ENCODE results near the gene FGGY.

FGGY gene

GRCh38 chr1:59751801-59752200, 454.9 kb downstream of the FGGY start:
- DNase-seq, result no peak

DNA sequence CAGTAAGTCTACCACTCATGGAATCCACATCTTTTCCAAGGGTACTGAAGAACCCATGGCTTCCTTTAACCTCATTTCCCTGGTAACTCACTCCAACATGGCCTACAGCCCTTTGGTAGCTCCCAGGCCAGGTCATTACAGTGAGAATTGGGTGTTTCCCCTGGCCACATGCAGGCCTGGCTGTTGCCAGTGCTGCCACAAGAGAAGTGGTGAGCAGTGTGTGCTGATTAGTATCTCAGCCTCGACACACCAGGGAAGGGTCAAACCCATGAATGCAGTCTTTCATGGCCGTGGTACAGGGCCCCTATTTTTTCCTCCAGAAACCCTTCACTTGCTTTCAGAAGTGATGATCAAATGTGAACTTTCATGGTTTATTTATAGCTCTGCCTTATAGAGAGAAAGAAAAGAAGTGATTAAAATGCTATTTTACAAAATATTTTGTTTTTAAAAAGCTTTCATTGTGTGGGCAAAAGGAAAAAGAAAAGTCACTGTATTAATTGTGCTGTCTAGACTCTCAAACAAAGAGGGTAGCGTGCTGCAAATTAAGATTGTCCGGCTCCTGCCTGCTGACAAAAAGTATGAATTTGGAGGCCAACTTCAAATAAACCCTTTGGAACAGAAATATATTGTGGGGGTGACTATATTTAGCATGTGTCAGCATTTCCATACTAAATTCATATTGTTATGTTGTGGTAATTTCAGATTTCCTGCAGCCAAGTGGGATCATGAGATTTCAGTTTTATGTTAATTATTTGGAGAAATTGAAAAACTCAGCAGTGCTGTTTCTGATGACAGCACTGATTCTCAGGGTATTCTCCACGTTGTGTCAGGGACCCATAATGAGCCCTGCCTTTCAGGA, 455.9 kb downstream of the FGGY start:
- no peak for DNase-seq

DNA sequence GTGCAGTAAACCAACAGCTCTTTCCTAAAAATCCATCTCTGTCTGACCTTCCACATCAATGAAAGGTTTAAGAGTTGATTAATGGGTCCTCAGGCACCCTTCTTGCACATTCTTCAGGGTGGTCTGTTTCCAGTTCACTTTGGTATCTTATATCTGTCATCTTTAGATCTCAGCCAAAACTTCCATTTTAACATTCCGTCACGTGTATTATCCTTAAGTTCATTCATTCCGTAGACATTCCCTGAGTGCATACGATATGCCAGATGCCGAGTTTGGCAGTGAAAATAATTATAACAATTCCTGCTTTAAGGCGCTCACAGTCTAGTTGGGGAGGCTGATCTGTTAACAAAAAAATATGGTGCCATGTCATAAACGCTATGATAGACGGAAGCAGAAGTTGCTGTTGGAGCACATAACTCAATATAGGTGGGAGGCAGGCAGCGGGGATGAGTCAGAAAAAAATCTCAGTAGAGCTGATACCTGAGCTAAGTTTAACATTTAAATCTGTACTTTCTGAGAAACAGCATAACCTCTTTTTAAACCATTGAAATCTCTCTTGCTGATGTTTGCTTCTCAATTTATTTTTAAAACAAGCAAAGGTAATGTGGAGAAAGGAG, 458.3 kb downstream of the FGGY start:
- DNase-seq, result no peak

GRCh38 chr1:59757197-59757747, 460.4 kb downstream of the FGGY start:
- DNase-seq, result no peak

DNA sequence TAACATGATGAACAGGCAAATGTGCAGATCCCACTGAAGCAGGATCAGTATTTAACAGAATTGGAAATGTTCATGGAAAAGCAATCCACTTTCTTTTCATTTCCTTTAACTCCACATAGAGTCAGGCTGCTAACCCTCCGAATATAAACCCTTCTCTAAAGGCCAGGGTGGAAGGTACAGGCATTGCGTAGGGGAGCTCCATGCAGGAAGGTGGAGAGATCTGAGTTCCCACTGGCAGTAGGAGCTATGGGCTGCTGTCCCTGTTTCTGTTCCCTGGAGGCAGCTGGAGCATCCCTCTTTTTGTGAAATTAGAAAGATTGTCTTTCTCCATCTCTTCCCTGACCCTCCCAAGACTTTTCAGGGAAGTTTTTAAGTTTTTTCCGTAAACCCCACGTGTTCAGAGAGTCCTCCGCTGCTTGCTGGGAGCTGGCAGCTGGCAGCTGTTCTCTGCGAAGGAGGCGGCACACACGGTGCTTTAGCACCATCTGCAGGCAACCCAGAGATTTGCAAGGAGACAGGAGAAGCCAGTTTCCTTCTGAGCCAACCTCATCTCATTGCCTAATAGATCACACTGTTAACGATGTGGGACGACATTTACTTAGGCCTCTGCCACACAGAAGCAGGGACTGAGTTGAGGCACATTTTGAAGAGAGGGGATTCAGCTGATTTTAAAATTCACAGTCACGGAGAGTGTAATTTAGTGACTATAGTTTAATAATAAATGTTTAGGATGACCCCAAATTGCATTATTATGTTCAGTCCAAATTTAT, 462.4 kb downstream of the FGGY start:
- DNase-seq, result peak; percentile 64

DNA sequence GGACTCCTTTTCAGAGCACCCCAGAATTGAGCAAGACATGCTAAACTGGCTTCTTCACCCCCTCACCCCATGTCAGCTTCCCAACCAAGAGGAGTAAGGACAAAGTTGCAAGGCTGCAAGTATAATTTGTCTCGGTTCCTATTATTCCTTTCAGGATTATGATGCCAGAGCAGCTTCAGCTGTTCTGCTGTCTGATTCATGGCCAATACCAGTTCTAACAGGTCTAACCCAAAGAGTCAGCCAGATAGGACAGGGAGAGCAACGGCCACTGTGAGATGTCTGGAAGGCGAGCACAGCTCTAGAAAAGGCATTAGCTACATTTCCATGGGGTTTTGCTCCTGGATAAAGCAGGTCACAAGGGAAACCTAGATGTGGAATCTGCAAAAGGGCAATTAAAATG, 464.5 kb downstream of the FGGY start:
- DNase-seq, result no peak

DNA sequence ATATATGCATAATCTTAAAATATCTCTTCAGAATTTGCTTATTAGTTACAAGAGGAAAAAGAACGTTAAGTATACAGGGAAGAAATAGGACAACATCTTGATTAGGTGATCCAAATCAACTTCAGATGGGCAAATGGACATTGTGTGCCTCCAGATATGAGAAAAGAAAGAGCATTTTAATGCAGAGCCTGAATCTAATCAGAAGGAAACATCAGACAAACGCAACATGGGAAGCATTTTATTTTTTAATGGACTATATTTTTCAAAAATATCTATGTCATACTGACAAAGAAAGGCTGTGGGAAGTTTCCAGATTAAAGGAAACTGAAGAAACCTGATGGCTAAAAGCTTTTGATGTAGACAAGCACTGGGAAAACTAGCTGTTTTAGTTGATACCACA, 466.5 kb downstream of the FGGY start:
- no peak for DNase-seq

- no peak for DNase-seq
These were observed 468.3 kb downstream of the FGGY start for GRCh38 chr1:59765011-59765730.

- DNase-seq, result no peak
These were observed 469.4 kb downstream of the FGGY start for GRCh38 chr1:59766227-59766855.

- DNase-seq, result no peak
These were observed 470.2 kb downstream of the FGGY start for GRCh38 chr1:59767119-59767518.

DNA sequence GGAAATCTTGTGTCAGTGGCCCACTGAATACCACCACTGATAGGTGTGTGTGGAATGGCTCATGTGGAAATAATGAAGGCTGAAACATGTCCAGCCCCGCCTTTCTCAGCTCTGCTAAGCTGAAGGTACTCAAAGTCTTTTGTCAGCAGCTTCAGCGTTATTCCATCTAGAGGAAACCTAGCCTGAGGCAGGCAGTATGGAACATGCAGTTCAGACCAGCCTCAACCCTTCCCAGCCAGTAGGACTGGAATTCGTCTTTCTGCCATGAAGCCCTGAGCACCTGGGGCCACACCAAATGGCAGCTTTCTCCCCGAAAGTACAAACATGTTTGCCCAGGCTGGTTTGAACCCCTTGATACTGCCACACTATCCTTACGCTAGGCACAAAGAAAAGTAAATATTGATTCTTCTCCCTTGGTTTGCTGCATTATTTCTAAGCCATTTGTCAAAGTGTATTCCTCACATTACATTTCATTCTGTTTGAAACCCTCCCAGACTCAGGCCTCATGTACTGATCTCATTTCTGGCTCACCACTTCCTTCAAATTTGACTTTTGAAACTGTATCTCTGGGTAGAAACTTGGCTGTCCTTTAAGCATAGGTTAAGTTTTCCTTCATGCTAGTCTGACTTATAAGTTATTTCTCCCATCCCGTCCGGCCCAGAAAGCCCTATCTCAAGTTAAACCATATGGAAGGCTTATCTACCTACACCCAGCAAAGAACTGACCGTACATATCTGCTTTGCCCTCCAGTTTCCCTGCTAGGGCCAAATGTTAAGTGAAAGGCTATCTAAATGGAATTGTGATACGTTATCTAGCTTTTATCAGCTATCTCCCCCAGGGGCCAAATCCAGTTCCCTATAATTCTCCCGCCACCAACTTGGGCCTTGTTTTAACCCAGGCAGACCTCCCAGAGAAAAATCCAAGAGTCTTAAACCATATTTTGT, 472.2 kb downstream of the FGGY start:
- DNase-seq, result no peak

DNA sequence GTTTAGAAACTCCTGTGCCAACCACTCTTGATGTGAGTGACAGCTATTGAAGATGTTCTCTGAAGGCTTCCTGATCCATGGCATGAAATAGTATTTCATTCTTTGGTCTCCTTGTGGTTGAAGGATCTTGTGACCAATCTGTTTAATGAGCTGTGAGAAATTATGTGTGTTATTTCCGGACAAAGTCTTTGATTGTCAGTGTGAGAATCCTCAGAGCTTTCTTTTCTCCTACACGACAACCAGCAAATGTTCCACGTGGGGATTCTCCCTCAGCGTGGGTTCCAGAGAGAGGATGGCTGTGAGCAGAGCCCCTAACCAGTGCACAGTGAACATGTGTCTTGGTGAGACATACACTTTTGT, 472.8 kb downstream of the FGGY start:
- DNase-seq, result no peak

DNA sequence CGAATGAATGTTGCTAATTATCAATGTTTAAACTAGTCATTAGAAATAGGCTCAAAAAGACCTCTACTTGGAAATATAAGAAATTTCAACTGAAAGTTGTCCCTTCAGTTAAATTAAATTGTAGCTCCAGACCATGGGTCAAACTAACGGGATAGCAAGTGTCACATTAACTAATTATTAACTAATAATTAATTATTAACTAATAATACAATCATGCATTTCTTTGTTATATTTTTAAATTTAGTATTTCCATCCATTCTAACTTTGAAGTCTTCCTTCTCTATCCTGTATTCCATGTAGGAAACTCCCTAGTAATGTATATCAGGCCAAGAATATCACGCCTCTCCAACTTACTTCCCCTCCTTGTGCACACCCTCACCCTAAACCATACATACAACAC, 474.5 kb downstream of the FGGY start:
- DNase-seq, result no peak

DNA sequence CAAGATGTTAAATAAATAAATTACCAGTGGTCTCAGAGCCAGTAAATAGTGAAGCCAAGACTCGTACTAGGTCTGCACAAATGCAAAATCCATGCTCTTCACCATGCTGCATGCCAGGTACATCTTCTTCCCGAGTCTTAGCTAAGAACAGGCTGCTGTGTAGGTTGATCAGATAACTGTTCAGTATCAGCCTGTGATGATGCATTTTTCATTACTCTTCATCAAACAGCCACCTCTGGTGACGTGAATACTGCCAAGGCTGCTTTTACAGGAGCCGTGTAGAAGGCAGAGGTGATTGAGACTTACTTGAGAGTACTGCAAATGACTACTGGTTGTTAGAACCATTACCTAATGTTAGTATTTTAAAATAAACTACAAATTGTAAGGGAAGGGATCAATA, 478.6 kb downstream of the FGGY start:
- DNase-seq, result no peak

GRCh38 chr1:59776960-59777852, 480.3 kb downstream of the FGGY start:
- no peak for DNase-seq

- DNase-seq, result no peak
These were observed 483.1 kb downstream of the FGGY start for GRCh38 chr1:59779949-59780348.

DNA sequence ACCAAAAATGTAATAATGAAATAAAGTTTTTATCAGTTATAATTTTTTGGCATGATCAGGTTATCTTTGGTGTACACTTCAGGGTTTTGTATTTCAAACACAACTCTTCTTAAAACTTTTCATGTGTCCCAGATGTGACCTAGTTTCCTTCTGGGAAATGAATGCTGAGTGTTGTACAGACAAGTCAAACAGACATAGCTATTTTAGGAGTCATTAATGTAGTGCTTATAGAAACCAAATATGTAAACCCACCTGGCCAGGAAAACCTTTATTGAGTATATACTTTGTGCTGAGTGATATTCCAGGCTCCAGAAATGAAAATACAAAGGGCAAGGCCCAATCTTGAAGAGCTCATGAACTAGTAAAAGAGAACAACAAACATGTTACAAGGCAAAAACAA, 491.9 kb downstream of the FGGY start:
- no peak for DNase-seq

- no peak for DNase-seq
These were observed 501.7 kb downstream of the FGGY start for GRCh38 chr1:59798600-59798999.

DNA sequence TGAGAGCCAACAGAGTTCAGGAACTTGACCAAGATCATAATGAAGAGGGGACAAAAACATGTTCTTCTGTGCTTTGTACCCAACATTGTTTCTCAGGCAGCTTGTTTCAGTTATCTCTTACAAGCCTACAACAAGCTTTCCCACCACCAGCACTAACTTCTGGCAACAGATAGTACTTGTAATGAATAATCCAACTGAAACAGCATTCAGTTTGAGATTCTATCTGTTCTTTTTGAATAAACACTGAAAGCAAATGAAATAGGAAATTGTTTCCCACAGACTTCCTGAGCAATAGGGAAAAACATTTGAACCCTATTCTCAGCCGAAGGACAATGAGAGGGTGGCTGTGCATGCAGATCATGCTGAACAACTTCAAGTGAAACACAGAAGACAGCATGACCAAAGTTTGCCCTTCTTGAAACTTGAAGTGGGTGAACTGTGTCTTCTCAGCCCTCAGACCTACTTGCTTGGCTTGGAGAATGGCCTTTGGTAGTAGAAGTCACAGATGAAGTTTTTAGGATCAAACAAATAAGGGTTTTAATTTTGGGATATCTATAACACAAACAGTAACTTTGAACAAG, 506.7 kb downstream of the FGGY start:
- DNase-seq, result no peak

- no peak for DNase-seq
These were observed 507.4 kb downstream of the FGGY start for GRCh38 chr1:59804301-59804700.
